Breast epithelium (tissue), 4 donors: ENCODE data around the gene ESRRA. TPM values are rescaled to one million over a fixed set of nuclear protein-coding genes. Genes with fewer than 3 reads are reported as not detected.

Experiments used
- DNase-seq, 2 donors: peaks; one replicate each; pipeline ENCODE4 v3.0.0-alpha.2; 2019; ENCODE audit warnings: low spot score in 2 of 2
- H3K27ac ChIP-seq, 2 donors: fragments of 200-600 bp; sonication (generic) in 1 of 2; one replicate each; pipeline ENCODE4 v1.5.1; 2016 to 2019; ENCODE audit warnings: mild to moderate bottlenecking in 1 of 2
- H3K27me3 ChIP-seq, 2 donors: fragments of 200-600 bp; sonication (generic) in 1 of 2; one replicate each; pipeline versions ENCODE4 v1.5.1 to v1.6.0; 2017 to 2019; ENCODE audit warnings: control low read depth in 1 of 2, mild to moderate bottlenecking in 1 of 2
- H3K36me3 ChIP-seq: fragments of 200-600 bp; one replicate; pipeline ENCODE4 v1.5.1; 2019
- H3K4me1 ChIP-seq, 2 donors: fragments of 200-600 bp; sonication (generic); one replicate each; pipeline ENCODE4 v1.5.1; 2016 to 2019; ENCODE audit warnings: control low read depth in 1 of 2
- H3K4me3 ChIP-seq, 3 donors: fragments of 200-600 bp; sonication (generic); 1 replicate in 2 of 3; 2 replicates in 1 of 3; pipeline ENCODE4 v1.5.1; 2016 to 2019; ENCODE audit warnings: mild to moderate bottlenecking in 3 of 3, moderate library complexity in 2 of 3
- H3K9me3 ChIP-seq, 2 donors: fragments of 200-600 bp; sonication (generic) in 1 of 2; one replicate each; pipeline ENCODE4 v1.5.1; 2016 to 2019; ENCODE audit warnings: control low read depth in 1 of 2
- CTCF ChIP-seq, 3 donors: fragments of 450-650 bp; IDR thresholded peaks; one replicate each; pipeline ENCODE4 v1.5.1; 2016 to 2017; ENCODE audit warnings: antibody characterized with exemption in 3 of 3, mild to moderate bottlenecking in 3 of 3, moderate library complexity in 3 of 3
- POLR2A ChIP-seq: fragments of 450-650 bp; IDR thresholded peaks from one replicate; pipeline ENCODE4 v1.6.1; 2016; ENCODE audit warnings: antibody characterized with exemption, mild to moderate bottlenecking, moderate library complexity
- POLR2AphosphoS5 ChIP-seq, 3 donors: sonication (generic); formaldehyde crosslinking; IDR thresholded peaks; one replicate each; pipeline ENCODE4 v1.6.1; 2017; ENCODE audit warnings: antibody characterized with exemption in 3 of 3
- intact Hi-C: fragments of 100-400 bp; cut with DNase I; formaldehyde crosslinking; loops from one replicate; pipeline ENCODE4 v1.15.1; 2023; ENCODE audit warnings: low total_unique reads
- total RNA-seq, 3 donors: library from RNA; depleted of rRNA; stranded (reverse); fragments of >200 nt; gene quantifications; one replicate each; pipeline ENCODE4 v1.1.0, GENCODE V29; 2016

ESRRA gene
- total RNA-seq, 3 donors from 2014 or later, result 38.2 to 43.9 (median 39.5) TPM

GRCh38 chr11:64275031-64275800, 30.1 kb upstream of the ESRRA start:
- no peak overlapping the region for H3K4me3 ChIP-seq
- no peak overlapping the region for H3K27ac ChIP-seq
- H3K36me3 ChIP-seq, result no peaks in the 10 kb centered on the region
- no peaks in the 10 kb centered on the region for H3K27me3 ChIP-seq
- H3K4me1 ChIP-seq, result peaks cover 0 to 8% of the 10 kb centered on the region in 2 donors
- intact Hi-C loops, result loop anchor here (10.0 kb wide), 1 partner anchor 2000 kb away; the partner anchor contains the start of gene SCGB2A2
- TF ChIP-seq POLR2AphosphoS5 (IDR thresholded peaks at IDR 0.05) (no peak), CTCF (IDR thresholded peaks at IDR 0.05) (no peak), POLR2A (no peak)
- no peaks in the 10 kb centered on the region for H3K9me3 ChIP-seq
- no peak for DNase-seq

DNA sequence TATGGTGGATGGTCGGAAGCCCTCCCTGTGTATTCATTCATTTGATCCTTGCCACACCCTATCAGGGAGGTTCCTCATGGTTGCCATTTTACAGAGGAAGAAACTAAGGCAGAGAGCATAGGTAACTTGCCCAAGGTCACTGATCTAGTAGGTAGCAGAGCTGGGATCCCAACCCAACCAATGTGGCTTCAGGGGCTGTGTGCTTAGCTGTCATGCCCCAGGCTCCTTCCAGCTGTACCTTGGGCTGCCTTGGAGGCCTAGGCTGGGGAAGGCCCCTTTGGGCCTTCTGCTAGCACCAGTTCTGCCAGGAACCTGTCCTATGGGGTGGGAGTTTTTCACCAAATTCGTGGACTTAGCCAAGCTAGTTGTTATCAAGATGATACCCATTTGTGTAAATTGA, 29.5 kb upstream of the ESRRA start:
- Histone ChIP-seq H3K4me3 (no peak overlapping the region), H3K9me3 (no peaks in the 10 kb centered on the region), H3K36me3 (no peaks in the 10 kb centered on the region), H3K27ac (no peak overlapping the region), H3K4me1 (peaks cover 0 to 8% of the 10 kb centered on the region in 2 donors), H3K27me3 (no peaks in the 10 kb centered on the region)
- intact Hi-C loops, result loop anchor here (10.0 kb wide), 1 partner anchor 2001 kb away; the partner anchor contains the start of gene SCGB2A2
- DNase-seq, result no peak
- TF ChIP-seq POLR2AphosphoS5 (IDR thresholded peaks at IDR 0.05), result no peak
- no peak for TF ChIP-seq POLR2A
- no peak for TF ChIP-seq CTCF (IDR thresholded peaks at IDR 0.05)

DNA sequence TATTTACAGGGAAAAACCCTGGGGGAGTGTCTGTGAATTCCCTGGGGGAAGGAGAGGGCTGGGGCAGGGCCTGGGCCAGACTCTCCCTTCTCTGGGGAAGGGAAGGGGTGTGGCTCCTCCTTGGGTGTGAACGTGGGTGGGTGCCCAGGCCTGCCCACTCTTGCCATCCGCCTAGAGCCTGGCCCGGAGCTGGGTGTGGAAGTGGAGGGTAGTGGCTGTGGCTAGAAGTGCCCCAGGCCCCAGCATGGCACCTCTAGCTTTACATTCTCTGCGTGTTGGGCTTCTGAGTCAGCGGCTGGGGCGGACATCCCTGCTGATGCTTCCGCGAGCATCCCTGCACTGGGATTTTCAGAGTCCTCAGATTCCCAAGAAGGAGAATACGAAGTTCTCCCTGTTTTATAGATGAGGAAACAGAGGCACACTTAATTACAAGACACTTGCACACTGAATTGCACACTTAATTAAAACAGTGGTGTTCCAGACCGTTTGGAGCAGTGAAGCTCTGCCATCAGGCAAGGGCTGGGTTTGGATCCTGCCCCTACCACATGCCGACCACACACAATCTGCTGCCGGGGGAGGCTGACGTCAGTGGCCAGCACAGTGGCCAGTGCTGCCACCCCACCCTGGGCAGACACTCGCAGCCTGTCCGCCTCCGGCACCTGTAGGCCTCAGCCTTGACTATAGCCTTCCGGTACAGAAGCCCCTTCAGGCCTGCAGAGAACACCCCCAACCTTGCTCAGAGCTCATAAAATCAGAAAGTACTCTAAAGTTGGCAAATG, 28.5 kb upstream of the ESRRA start:
- Histone ChIP-seq H3K27ac (peak overlapping the region in 1 of 2 donors; percentile 3), H3K9me3 (no peaks in the 10 kb centered on the region), H3K4me1 (peaks cover 0 to 5% of the 10 kb centered on the region in 2 donors), H3K4me3 (no peak overlapping the region), H3K27me3 (no peaks in the 10 kb centered on the region), H3K36me3 (no peaks in the 10 kb centered on the region)
- intact Hi-C loops, result loop anchor here (10.0 kb wide), 1 partner anchor 2002 kb away; the partner anchor contains the start of gene SCGB2A2
- TF ChIP-seq CTCF (IDR thresholded peaks at IDR 0.05) (no peak), POLR2AphosphoS5 (IDR thresholded peaks at IDR 0.05) (no peak), POLR2A (no peak)
- DNase-seq, result no peak

- DNase-seq, result no peak
- peaks cover 0 to 8% of the 10 kb centered on the region in 2 donors for H3K4me1 ChIP-seq
- TF ChIP-seq POLR2A (no peak), POLR2AphosphoS5 (IDR thresholded peaks at IDR 0.05) (no peak), CTCF (IDR thresholded peaks at IDR 0.05) (no peak)
- no peak overlapping the region for H3K27ac ChIP-seq
- no peaks in the 10 kb centered on the region for H3K27me3 ChIP-seq
- H3K4me3 ChIP-seq, result no peak overlapping the region
- no peaks in the 10 kb centered on the region for H3K36me3 ChIP-seq
- no peaks in the 10 kb centered on the region for H3K9me3 ChIP-seq
- intact Hi-C loops, result loop anchor here (10.0 kb wide), 1 partner anchor 2004 kb away; the partner anchor contains the start of gene SCGB2A2
Observed at GRCh38 chr11:64278576-64279190, 26.6 kb upstream of the ESRRA start.
